Measurements from ENCODE around the gene EFHC2.

EFHC2 gene

DNA sequence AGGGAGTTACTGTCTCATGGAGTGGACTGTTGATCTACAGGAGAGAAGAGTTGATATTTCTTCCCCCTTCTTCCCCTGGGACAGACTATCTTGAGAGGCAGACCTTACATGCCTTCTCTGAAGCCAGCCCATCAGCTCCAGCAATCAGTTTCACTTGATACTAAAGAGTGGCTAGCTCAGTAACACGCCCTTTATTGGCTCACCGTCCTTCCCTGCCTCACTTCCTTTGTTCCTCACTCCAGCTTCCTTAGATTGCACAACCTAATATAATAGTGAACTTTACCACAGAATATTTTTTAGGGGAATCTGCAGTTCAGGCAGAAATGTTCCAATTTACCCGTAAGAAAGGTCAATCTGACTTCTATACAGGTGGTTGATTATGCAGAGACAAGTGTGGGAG, 242.2 kb downstream of the EFHC2 start:
- TF ChIP-seq, protein P1, sequence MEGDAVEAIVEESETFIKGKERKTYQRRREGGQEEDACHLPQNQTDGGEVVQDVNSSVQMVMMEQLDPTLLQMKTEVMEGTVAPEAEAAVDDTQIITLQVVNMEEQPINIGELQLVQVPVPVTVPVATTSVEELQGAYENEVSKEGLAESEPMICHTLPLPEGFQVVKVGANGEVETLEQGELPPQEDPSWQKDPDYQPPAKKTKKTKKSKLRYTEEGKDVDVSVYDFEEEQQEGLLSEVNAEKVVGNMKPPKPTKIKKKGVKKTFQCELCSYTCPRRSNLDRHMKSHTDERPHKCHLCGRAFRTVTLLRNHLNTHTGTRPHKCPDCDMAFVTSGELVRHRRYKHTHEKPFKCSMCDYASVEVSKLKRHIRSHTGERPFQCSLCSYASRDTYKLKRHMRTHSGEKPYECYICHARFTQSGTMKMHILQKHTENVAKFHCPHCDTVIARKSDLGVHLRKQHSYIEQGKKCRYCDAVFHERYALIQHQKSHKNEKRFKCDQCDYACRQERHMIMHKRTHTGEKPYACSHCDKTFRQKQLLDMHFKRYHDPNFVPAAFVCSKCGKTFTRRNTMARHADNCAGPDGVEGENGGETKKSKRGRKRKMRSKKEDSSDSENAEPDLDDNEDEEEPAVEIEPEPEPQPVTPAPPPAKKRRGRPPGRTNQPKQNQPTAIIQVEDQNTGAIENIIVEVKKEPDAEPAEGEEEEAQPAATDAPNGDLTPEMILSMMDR (IDR thresholded peaks at IDR 0.05; ENCODE audit: insufficient read depth, low read length, missing control alignments), result no peak
- H3K4me3 ChIP-seq (ENCODE audit: low read depth, low read length), result no peak overlapping the region
- ChIA-PET POLR2A (no interaction called here), CTCF (no interaction called here)
- DNase-seq (ENCODE audit: low read depth, low spot score), result no peak

DNA sequence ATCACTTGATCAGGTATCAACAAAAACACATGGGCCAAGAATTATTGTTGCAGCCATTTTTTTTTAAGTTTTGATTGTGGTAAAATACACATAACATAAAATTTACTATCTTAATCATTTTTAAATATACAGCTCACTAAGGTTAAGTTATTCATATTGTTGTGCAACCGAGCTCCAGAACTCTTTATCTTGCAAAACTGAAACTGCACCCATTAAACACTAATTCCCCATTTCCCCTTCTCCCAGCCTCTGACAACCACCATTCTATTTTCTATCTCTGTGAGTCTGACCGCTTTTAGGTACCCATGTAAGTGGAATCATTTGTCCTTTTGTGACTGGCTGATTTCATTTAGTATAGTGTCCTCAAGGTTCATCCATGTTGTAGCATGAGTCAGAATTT, 244.1 kb downstream of the EFHC2 start:
- TF ChIP-seq, protein P1 (IDR thresholded peaks at IDR 0.05; ENCODE audit: insufficient read depth, low read length, missing control alignments), result no peak
- no peak for DNase-seq (ENCODE audit: low read depth, low spot score)
- POLR2A ChIA-PET, result no interaction called here
- H3K4me3 ChIP-seq (ENCODE audit: low read depth, low read length), result no peak overlapping the region
- CTCF ChIA-PET, result no interaction called here
